Left lobe of liver (tissue), 2 donors: ENCODE measurements around the gene ASMTL. TPM values are rescaled to one million over a fixed set of nuclear protein-coding genes. Genes with fewer than 3 reads are reported as not detected.
"Not testable (repeated sequence)": the region's sequence is repeated elsewhere in the genome, so short reads cannot be mapped to it uniquely, and the experiment has no call there.

Experiments used
- ATAC-seq: fragments of 200-7000 bp; cut with Tn5 transposase; one replicate; pipeline ENCODE4 v1.9.1; 2020; ENCODE audit warnings: mild to moderate bottlenecking, moderate library complexity
- DNase-seq: peaks from one replicate; pipeline ENCODE4 v3.0.0-alpha.2; 2020; ENCODE audit warnings: low spot score
- total RNA-seq: library from RNA; stranded (reverse); gene quantifications from one replicate; pipeline ENCODE4 v1.2.1, GENCODE V29; 2021
- donor health status: DM: no; HTN: no; CAD: no; lungs with moderate emphysema.
- donor health status: DM: no; HTN: yes; CAD: no.

The ASMTL gene
- total RNA-seq: 31.4 TPM

- ATAC-seq: peak; percentile 85
- DNase-seq: peak; percentile 100
Observed at GRCh38 chrX:1452516-1453394, at the start of gene ASMTL. TSS of gene ASMTL (minus strand) at chrX:1452909. CDS start at chrX:1452840, 69 bp downstream.

- ATAC-seq: no peak
- no peak for DNase-seq
Observed at GRCh38 chrX:1502241-1502640, 49.5 kb upstream of the ASMTL start.

GRCh38 chrX:1500701-1501624 lies 48.3 kb upstream of the ASMTL start:
- no peak for DNase-seq

GRCh38 chrX:1496076-1496475 lies 43.4 kb upstream of the ASMTL start:
- DNase-seq (peak; percentile 36), ATAC-seq (no peak)

More at GRCh38 chrX:1500701-1501624, 48.3 kb upstream of the ASMTL start:
- peak; percentile 60 for ATAC-seq

- ATAC-seq (peak; percentile 34), DNase-seq (peak; percentile 34)
Observed at GRCh38 chrX:1493877-1494510, 41.3 kb upstream of the ASMTL start.

GRCh38 chrX:1493412-1493811 lies 40.7 kb upstream of the ASMTL start:
- ATAC-seq: no peak
- no peak for DNase-seq

GRCh38 chrX:1492421-1493012 lies 39.8 kb upstream of the ASMTL start:
- no peak for ATAC-seq
- peak; percentile 27 for DNase-seq

- ATAC-seq (no peak), DNase-seq (peak; percentile 26)
Observed at GRCh38 chrX:1491851-1492349, 39.2 kb upstream of the ASMTL start.

- ATAC-seq: not testable (repeated sequence)
Observed at GRCh38 chrX:1491248-1491647, 38.5 kb upstream of the ASMTL start.

GRCh38 chrX:1490723-1491122 lies 38.0 kb upstream of the ASMTL start:
- ATAC-seq, DNase-seq: not testable (repeated sequence)

More at GRCh38 chrX:1491248-1491647, 38.5 kb upstream of the ASMTL start:
- not testable (repeated sequence) for DNase-seq

GRCh38 chrX:1489354-1489753 lies 36.6 kb upstream of the ASMTL start:
- ATAC-seq, DNase-seq: not testable (repeated sequence)

- ATAC-seq (no peak), DNase-seq (no peak)
Observed at GRCh38 chrX:1488745-1489144, 36.0 kb upstream of the ASMTL start.

GRCh38 chrX:1488141-1488540 lies 35.4 kb upstream of the ASMTL start:
- ATAC-seq (no peak), DNase-seq (no peak)

- ATAC-seq (no peak), DNase-seq (peak; percentile 33)
Observed at GRCh38 chrX:1487401-1487800, 34.7 kb upstream of the ASMTL start.

- ATAC-seq (peak; percentile 78), DNase-seq (peak; percentile 53)
Observed at GRCh38 chrX:1486749-1487361, 34.1 kb upstream of the ASMTL start.

GRCh38 chrX:1486177-1486576 lies 33.5 kb upstream of the ASMTL start:
- DNase-seq (no peak), ATAC-seq (no peak)

- DNase-seq (peak; percentile 35), ATAC-seq (no peak)
Observed at GRCh38 chrX:1485033-1485432, 32.3 kb upstream of the ASMTL start.

- ATAC-seq (no peak), DNase-seq (no peak)
Observed at GRCh38 chrX:1484638-1485019, 31.9 kb upstream of the ASMTL start.

- ATAC-seq: no peak
- peak; percentile 39 for DNase-seq
Observed at GRCh38 chrX:1483843-1484637, 31.3 kb upstream of the ASMTL start.
